Mucosa of rectum (tissue), 2 donors: ENCODE measurements around the gene CD101.

ENCODE experiments used
- H3K27ac ChIP-seq, 2 donors: one replicate each; pipeline ENCODE4 v1.7.0; 2013; ENCODE audit warnings: inconsistent platforms in 2 of 2, low read depth in 2 of 2, low read length in 2 of 2
- H3K27me3 ChIP-seq, 2 donors: one replicate each; pipeline ENCODE4 v1.7.0; 2013; ENCODE audit warnings: low read length in 2 of 2; ENCODE audit not compliant: control insufficient read depth in 2 of 2, insufficient read depth in 2 of 2
- H3K36me3 ChIP-seq, 2 donors: one replicate each; pipeline ENCODE4 v1.7.0; 2013; ENCODE audit warnings: low read length in 2 of 2; ENCODE audit not compliant: control insufficient read depth in 2 of 2, insufficient read depth in 2 of 2
- H3K4me1 ChIP-seq, 2 donors: one replicate each; pipeline ENCODE4 v1.7.0; 2013; ENCODE audit warnings: low read length in 2 of 2, mild to moderate bottlenecking in 1 of 2; ENCODE audit not compliant: control insufficient read depth in 2 of 2, insufficient read depth in 2 of 2
- H3K4me3 ChIP-seq, 2 donors: one replicate each; pipeline ENCODE4 v1.7.0; 2013; ENCODE audit warnings: low read length in 2 of 2
- H3K9ac ChIP-seq, 2 donors: one replicate each; pipeline ENCODE4 v1.7.0; 2013; ENCODE audit warnings: low read length in 2 of 2, low read depth in 1 of 2, mild to moderate bottlenecking in 1 of 2
- H3K9me3 ChIP-seq, 2 donors: one replicate each; pipeline ENCODE4 v1.7.0; 2013; ENCODE audit warnings: low read length in 2 of 2; ENCODE audit not compliant: control insufficient read depth in 2 of 2
- donor health status: healthy.
- donor health status: Normal muscosa, but diverticular disease.

The CD101 gene

DNA sequence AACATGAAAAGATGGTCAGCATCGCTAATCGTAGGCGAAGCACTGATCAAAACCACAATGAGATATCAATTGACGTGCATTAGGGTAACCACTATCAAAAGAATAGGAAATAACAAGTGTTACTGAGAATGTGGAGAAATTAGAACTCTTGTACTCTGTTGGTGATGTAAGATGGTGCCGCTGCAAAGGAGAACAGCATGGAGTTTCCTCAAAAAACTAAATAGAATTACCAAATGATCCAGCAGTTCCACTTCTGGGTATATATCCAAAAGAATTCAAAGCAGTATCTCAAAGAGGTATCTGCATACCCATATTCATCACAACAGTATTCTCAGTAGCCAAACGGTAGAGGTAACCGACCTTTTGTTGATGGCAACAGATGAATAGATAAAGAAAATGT is 8.3 kb upstream of the CD101 start:
- H3K27ac ChIP-seq = no peak overlapping the region
- H3K9ac ChIP-seq = no peak overlapping the region
- no peaks in the 10 kb centered on the region for H3K9me3 ChIP-seq
- H3K4me1 ChIP-seq = peaks cover 0 to 18% of the 10 kb centered on the region in 2 donors
- H3K4me3 ChIP-seq = no peak overlapping the region
- peaks cover 0 to 4% of the 10 kb centered on the region in 2 donors for H3K36me3 ChIP-seq
- no peaks in the 10 kb centered on the region for H3K27me3 ChIP-seq

GRCh38 chr1:116994411-116994810 is 7.1 kb upstream of the CD101 start:
- Histone ChIP-seq H3K27me3 (no peaks in the 10 kb centered on the region), H3K36me3 (peaks cover 0 to 4% of the 10 kb centered on the region in 2 donors), H3K4me3 (no peak overlapping the region), H3K9ac (no peak overlapping the region), H3K27ac (no peak overlapping the region), H3K9me3 (no peaks in the 10 kb centered on the region), H3K4me1 (peaks cover 0 to 6% of the 10 kb centered on the region in 2 donors)

GRCh38 chr1:116997066-116997465 is 4.5 kb upstream of the CD101 start:
- Histone ChIP-seq H3K4me1 (peaks cover 0 to 2% of the 10 kb centered on the region in 2 donors), H3K4me3 (no peak overlapping the region), H3K27me3 (no peaks in the 10 kb centered on the region), H3K9me3 (no peaks in the 10 kb centered on the region), H3K9ac (no peak overlapping the region), H3K27ac (no peak overlapping the region), H3K36me3 (peaks cover 0 to 4% of the 10 kb centered on the region in 2 donors)

DNA sequence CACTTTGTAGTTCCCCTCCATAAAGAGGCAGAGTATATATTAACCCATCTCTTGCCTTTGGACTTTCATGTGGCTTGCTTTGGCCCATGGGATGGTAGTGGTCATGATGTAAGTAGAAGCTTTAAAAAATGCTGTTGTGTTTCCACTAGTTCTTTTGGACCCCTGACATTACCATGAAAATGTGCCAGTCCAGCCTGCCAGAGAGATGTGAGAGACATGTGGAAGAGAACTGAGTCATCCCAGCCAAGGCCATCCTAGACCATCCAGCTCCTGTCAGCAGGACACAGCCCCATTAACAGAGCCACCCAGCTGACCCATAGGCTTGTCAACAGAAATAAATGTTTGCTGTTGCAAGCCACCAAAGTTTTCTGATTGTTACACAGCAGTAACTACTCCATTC is 3.9 kb upstream of the CD101 start:
- Histone ChIP-seq H3K4me1 (peaks cover 0 to 3% of the 10 kb centered on the region in 2 donors), H3K4me3 (no peak overlapping the region), H3K27ac (no peak overlapping the region), H3K27me3 (no peaks in the 10 kb centered on the region), H3K9me3 (no peaks in the 10 kb centered on the region), H3K36me3 (peaks cover 0 to 4% of the 10 kb centered on the region in 2 donors), H3K9ac (no peak overlapping the region)

DNA sequence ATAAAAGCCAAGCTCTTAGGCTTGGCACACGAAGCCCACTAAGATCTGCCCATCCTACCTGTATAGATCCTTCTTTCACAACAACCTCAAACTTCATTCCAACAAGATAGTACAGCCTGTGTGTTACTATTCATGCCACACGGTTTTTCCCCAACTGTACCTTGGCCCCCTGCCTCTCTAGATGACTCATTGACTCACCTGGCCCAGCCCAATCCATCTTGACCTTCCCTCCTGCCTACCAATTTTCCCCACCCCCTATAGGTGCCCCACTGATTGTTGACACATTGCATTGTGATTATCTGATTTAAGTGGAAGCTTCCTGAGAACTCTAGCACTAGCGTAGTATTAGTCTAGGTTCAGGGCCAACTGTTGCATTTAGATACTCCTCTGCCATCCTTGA is 2.0 kb upstream of the CD101 start:
- Histone ChIP-seq H3K27ac (no peak overlapping the region), H3K27me3 (no peaks in the 10 kb centered on the region), H3K36me3 (no peaks in the 10 kb centered on the region), H3K4me3 (no peak overlapping the region), H3K9me3 (no peaks in the 10 kb centered on the region), H3K9ac (no peak overlapping the region), H3K4me1 (peaks cover 0 to 3% of the 10 kb centered on the region in 2 donors)

DNA sequence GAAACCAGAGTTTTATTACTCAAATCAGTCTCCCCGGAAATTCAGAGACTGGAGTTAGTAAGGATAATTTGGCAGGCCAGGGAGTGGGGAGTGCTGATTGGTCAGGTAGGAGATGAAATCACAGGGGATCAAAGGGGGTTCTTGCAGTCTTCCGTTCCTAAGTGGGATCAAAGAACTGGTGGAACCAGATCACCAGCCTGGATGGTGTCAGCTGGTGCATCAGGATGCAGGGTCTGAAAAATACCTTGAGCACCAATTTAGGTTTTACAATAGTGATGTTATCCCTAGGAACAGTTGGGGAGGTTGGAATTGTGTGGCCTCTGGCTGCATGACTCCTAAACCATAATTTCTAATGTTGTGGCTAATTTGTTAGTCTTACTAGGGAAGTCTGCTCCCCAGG is 1.4 kb upstream of the CD101 start:
- no peaks in the 10 kb centered on the region for H3K36me3 ChIP-seq
- H3K27ac ChIP-seq = no peak overlapping the region
- H3K27me3 ChIP-seq = no peaks in the 10 kb centered on the region
- no peaks in the 10 kb centered on the region for H3K9me3 ChIP-seq
- peaks cover 0 to 3% of the 10 kb centered on the region in 2 donors for H3K4me1 ChIP-seq
- no peak overlapping the region for H3K4me3 ChIP-seq
- H3K9ac ChIP-seq = no peak overlapping the region

GRCh38 chr1:117003223-117003875 is 1.8 kb downstream of the CD101 start:
- Histone ChIP-seq H3K27me3 (no peaks in the 10 kb centered on the region), H3K9me3 (no peaks in the 10 kb centered on the region), H3K27ac (peak overlapping the region in 1 of 2 donors; percentile 28), H3K4me1 (peaks cover 0 to 3% of the 10 kb centered on the region in 2 donors), H3K9ac (no peak overlapping the region), H3K36me3 (no peaks in the 10 kb centered on the region), H3K4me3 (no peak overlapping the region)

GRCh38 chr1:117007719-117008013 is 6.1 kb downstream of the CD101 start:
- Histone ChIP-seq H3K9ac (no peak overlapping the region), H3K4me3 (no peak overlapping the region), H3K27me3 (no peaks in the 10 kb centered on the region), H3K4me1 (no peaks in the 10 kb centered on the region), H3K36me3 (no peaks in the 10 kb centered on the region), H3K9me3 (no peaks in the 10 kb centered on the region), H3K27ac (no peak overlapping the region)

DNA sequence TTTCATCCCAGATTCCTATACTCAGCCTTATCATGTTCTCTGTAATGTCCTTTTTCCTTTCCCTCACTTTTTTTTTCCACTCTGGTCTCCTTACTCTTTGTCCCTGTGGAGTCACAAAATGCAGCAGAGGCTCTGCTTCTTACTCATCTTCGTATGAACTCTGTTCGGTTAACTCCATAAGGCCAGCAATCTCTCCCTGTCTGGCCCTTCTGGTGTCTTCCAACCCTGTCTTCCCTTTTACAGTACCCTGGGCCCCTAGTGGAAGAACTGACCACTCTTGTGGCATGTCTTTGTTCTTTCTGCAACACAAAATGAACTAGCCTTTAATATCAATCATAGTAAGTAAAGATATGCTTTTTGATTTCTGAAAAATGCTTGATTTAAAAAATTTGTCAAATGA is 7.1 kb downstream of the CD101 start:
- no peaks in the 10 kb centered on the region for H3K9me3 ChIP-seq
- no peaks in the 10 kb centered on the region for H3K27me3 ChIP-seq
- H3K27ac ChIP-seq = no peak overlapping the region
- H3K36me3 ChIP-seq = no peaks in the 10 kb centered on the region
- H3K9ac ChIP-seq = no peak overlapping the region
- H3K4me1 ChIP-seq = no peaks in the 10 kb centered on the region
- no peak overlapping the region for H3K4me3 ChIP-seq

GRCh38 chr1:117009132-117009531 is 7.6 kb downstream of the CD101 start:
- Histone ChIP-seq H3K36me3 (no peaks in the 10 kb centered on the region), H3K4me1 (no peaks in the 10 kb centered on the region), H3K27ac (no peak overlapping the region)

More at GRCh38 chr1:117009132-117009531, 7.6 kb downstream of the CD101 start:
- Histone ChIP-seq H3K27me3 (no peaks in the 10 kb centered on the region), H3K9me3 (no peaks in the 10 kb centered on the region), H3K9ac (no peak overlapping the region), H3K4me3 (no peak overlapping the region)
